ENCODE measurements around the gene KLF15.

KLF15 gene

DNA sequence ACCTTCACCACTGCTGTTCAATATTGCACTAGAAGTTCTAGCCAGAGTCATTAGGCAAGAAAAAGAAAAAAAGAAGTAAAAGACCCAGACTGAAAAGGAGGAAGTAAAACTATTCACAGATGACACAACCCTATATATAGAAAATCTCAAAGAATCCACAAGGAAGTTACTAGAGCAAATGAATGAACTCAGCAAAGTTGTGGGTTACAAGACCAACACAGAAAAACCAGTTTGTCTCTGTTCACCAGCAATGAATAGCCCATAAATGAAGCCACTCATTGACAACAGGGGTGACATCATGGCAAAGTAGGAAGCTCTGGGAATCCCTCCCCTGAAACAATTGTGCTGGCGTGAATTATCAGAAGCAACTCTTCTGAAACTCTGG lies 42.1 kb upstream of the KLF15 start:
- H3K4me3 ChIP-seq (ENCODE audit: low read length) = no peak overlapping the region
- DNase-seq (ENCODE audit: low read depth) = no peak
- TF ChIP-seq CTCF (conservative IDR thresholded peaks at IDR 0.05; ENCODE audit: low read depth, low read length) = no peak

- no peak for TF ChIP-seq CTCF (conservative IDR thresholded peaks at IDR 0.05; ENCODE audit: low read depth, low read length)
- no peak overlapping the region for H3K4me3 ChIP-seq (ENCODE audit: low read length)
- DNase-seq (ENCODE audit: low read depth) = no peak
These were observed 41.5 kb upstream of the KLF15 start for GRCh38 chr3:126398423-126399350.

- no peak for TF ChIP-seq CTCF (conservative IDR thresholded peaks at IDR 0.05; ENCODE audit: low read depth, low read length)
- H3K4me3 ChIP-seq (ENCODE audit: low read length) = no peak overlapping the region
- no peak for DNase-seq (ENCODE audit: low read depth)
These were observed 40.6 kb upstream of the KLF15 start for GRCh38 chr3:126397610-126398422.

GRCh38 chr3:126396536-126396935 lies 39.3 kb upstream of the KLF15 start:
- no peak for TF ChIP-seq CTCF (conservative IDR thresholded peaks at IDR 0.05; ENCODE audit: low read depth, low read length)
- DNase-seq (ENCODE audit: low read depth) = no peak
- H3K4me3 ChIP-seq (ENCODE audit: low read length) = no peak overlapping the region

DNA sequence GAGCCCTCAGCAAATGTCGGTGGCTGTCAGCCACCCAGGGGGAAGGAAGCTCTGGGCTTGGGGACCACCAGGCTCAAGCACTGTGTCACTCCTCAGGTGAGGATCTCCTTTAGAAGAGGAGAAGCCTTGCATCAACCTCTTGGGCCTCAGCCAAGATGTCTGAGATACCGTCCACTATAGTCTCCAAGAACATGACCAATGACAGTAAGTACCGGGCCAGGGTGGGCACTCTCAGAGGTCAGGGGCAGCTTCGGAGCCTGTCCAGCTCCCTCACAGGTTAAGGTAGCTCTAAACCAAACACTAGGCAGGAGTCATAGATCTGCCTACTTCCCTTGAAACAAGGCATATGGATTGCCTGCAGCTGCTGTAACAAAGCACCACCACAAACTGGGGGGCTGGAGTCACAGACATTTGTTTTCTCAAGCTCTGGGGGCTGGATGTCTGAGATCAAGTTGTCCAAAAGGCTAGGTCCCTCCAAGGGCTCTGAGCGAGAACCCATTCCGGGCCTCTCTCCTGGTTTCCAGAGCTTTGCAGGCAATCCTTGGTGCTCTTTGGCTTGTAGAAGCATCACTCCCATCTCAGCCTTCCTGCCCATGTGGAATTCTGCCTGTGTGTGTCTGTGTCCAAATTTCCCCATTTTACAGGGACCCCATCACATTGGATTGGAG lies 38.8 kb upstream of the KLF15 start:
- TF ChIP-seq CTCF (conservative IDR thresholded peaks at IDR 0.05; ENCODE audit: low read depth, low read length) = no peak
- DNase-seq (ENCODE audit: low read depth) = no peak

DNA sequence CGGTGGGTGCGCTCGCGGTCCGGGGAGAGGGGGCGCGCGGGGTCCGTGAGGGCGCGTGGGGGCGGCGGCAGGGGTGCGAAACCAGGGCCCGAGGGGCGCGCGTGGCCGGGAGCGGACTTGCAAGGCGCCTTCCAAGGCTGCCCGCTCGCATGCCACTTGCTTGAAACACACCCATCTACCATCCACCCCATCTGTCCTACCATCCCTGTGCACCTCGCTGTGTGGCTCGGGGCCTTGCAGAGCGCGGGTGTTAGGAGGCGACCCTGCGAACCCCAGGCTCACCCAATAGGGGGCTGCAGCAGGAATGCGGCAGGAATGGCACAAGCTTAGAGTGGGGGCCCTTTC lies 37.7 kb upstream of the KLF15 start:
- DNase-seq (ENCODE audit: low read depth) = no peak
- TF ChIP-seq CTCF (conservative IDR thresholded peaks at IDR 0.05; ENCODE audit: low read depth, low read length) = no peak
- peak overlapping the region; percentile 11 for H3K4me3 ChIP-seq (ENCODE audit: low read length)

More for the DNA sequence above, 38.8 kb upstream of the KLF15 start:
- H3K4me3 ChIP-seq (ENCODE audit: low read length) = no peak overlapping the region
